Head of caudate nucleus (tissue), 42 donors: ENCODE results near the gene ROBO1.
"Not testable (repeated sequence)": the region's sequence is repeated elsewhere in the genome, so short reads cannot be mapped to it uniquely, and the experiment has no call there.

Experiments
- DNase-seq, 42 donors: peaks; one replicate each; pipeline versions ENCODE4 v3.0.0 to v3.0.0-alpha.2; 2020 to 2021; ENCODE audit warnings: mixed read lengths in 7 of 42
- intact Hi-C: fragments of 100-400 bp; cut with DNase I; formaldehyde crosslinking; loops from one replicate; pipeline ENCODE4 v1.15.0; 2022

Gene ROBO1

GRCh38 chr3:78792212-78792611 is 975.6 kb downstream of the ROBO1 start:
- intact Hi-C loops: no loop called here
- DNase-seq: no peak

GRCh38 chr3:78791753-78792152 is 976.0 kb downstream of the ROBO1 start:
- intact Hi-C loops: no loop called here
- DNase-seq: peak in 10 of 42 donors; percentile 6 to 43 (median 10)

- no peak for DNase-seq
- intact Hi-C loops: no loop called here
These were observed 979.0 kb downstream of the ROBO1 start for GRCh38 chr3:78788839-78789238.

GRCh38 chr3:78785004-78785403 is 982.8 kb downstream of the ROBO1 start:
- no peak for DNase-seq
- intact Hi-C loops: no loop called here

- intact Hi-C loops: no loop called here
- no peak for DNase-seq
These were observed 986.4 kb downstream of the ROBO1 start for GRCh38 chr3:78781351-78781750.

- intact Hi-C loops: no loop called here
- no peak for DNase-seq
These were observed 1001.9 kb downstream of the ROBO1 start for GRCh38 chr3:78765671-78766485.

- no peak for DNase-seq
- intact Hi-C loops: no loop called here
These were observed 1003.2 kb downstream of the ROBO1 start for GRCh38 chr3:78764634-78765033.

GRCh38 chr3:78762121-78762520 is 1005.7 kb downstream of the ROBO1 start:
- intact Hi-C loops: no loop called here
- no peak for DNase-seq

- no peak for DNase-seq
These were observed 1006.7 kb downstream of the ROBO1 start for GRCh38 chr3:78761126-78761525.

GRCh38 chr3:78757731-78758130 is 1010.1 kb downstream of the ROBO1 start:
- intact Hi-C loops: no loop called here
- peak in 2 of 42 donors; percentile 22 to 33 for DNase-seq

More at GRCh38 chr3:78761126-78761525, 1006.7 kb downstream of the ROBO1 start:
- intact Hi-C loops: no loop called here

- peak in 9 of 42 donors; percentile 12 to 69 (median 29) for DNase-seq
- intact Hi-C loops: no loop called here
These were observed 1013.6 kb downstream of the ROBO1 start for GRCh38 chr3:78754066-78754743.

GRCh38 chr3:78751266-78751665 is 1016.5 kb downstream of the ROBO1 start:
- no peak for DNase-seq
- intact Hi-C loops: no loop called here

- intact Hi-C loops, DNase-seq: not testable (repeated sequence)
These were observed 1017.5 kb downstream of the ROBO1 start for GRCh38 chr3:78750291-78750690.

- intact Hi-C loops: no loop called here
- DNase-seq: no peak
These were observed 1018.7 kb downstream of the ROBO1 start for GRCh38 chr3:78749056-78749455.

GRCh38 chr3:78745847-78746246 is 1022.0 kb downstream of the ROBO1 start:
- DNase-seq: no peak
- intact Hi-C loops: no loop called here

- intact Hi-C loops: no loop called here
- DNase-seq: no peak
These were observed 1025.3 kb downstream of the ROBO1 start for GRCh38 chr3:78742491-78742890.

GRCh38 chr3:78742041-78742440 is 1025.8 kb downstream of the ROBO1 start:
- DNase-seq: no peak

GRCh38 chr3:78741066-78741645 is 1026.6 kb downstream of the ROBO1 start:
- DNase-seq: no peak
- intact Hi-C loops: no loop called here

More at GRCh38 chr3:78742041-78742440, 1025.8 kb downstream of the ROBO1 start:
- intact Hi-C loops: no loop called here

GRCh38 chr3:78738833-78739232 is 1029.0 kb downstream of the ROBO1 start:
- intact Hi-C loops: no loop called here
- no peak for DNase-seq

- DNase-seq: peak in 8 of 42 donors; percentile 14 to 67 (median 30)
- intact Hi-C loops: no loop called here
These were observed 1029.8 kb downstream of the ROBO1 start for GRCh38 chr3:78737988-78738387.
